ENCODE measurements around the gene FBXO46. TPM values are rescaled to one million over a fixed set of nuclear protein-coding genes. Genes with fewer than 3 reads are reported as not detected.
A peak's percentile ranks its signal among the peaks of the same experiment; 100 is the strongest.

The FBXO46 gene
- total RNA-seq, 1 donor from 2014 or later: 44.7 TPM

DNA sequence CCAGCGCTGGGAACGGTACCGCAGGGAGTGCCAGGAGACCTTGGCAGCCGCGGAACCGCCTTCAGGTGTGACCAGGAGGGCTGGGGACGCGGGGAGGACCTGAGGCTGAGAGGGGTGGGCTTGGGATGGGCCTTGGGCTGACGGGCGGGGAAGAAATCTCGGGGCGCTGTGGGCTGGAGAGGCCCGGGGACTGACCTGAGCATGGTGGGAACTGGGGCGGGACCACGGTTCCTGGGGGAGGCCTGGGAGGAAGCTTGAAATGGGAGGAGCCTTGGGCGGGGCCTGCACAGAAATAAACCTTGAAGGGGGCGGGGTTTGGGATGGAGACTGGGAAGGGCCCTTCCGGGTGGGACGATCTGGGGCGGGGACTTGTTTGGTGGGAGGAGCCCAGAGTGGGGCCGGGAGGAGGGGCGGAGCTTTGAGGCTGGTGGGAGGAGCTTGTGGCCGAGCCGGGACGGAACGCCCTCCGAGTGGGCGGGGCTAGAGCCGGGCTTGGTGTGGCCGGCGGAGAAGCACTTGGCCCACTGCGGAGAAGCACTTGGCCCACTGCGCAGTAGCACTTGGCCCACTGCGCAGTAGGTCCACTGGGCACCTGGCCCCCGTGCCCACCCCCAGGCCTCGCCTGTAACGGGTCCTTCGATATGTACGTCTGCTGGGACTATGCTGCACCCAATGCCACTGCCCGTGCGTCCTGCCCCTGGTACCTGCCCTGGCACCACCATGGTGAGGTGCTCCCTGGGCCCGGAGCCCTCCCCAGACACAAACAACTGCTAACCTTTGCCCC is 59.8 kb downstream of the FBXO46 start:
- Mint-ChIP-seq H3K27ac (no peak overlapping the region), H3K4me1 (ENCODE audit: low read depth) (peaks cover 17% of the 10 kb centered on the region), H3K27me3 (peaks cover 2% of the 10 kb centered on the region), H3K4me3 (ENCODE audit: low read depth) (peak overlapping the region; percentile 59), H3K9me3 (ENCODE audit: low read depth) (no peaks in the 10 kb centered on the region), H3K36me3 (ENCODE audit: insufficient read depth) (peaks cover 3% of the 10 kb centered on the region)
- DNase-seq (ENCODE audit: low spot score, unreplicated experiment): peak; percentile 59
- TF ChIP-seq, protein P1, sequence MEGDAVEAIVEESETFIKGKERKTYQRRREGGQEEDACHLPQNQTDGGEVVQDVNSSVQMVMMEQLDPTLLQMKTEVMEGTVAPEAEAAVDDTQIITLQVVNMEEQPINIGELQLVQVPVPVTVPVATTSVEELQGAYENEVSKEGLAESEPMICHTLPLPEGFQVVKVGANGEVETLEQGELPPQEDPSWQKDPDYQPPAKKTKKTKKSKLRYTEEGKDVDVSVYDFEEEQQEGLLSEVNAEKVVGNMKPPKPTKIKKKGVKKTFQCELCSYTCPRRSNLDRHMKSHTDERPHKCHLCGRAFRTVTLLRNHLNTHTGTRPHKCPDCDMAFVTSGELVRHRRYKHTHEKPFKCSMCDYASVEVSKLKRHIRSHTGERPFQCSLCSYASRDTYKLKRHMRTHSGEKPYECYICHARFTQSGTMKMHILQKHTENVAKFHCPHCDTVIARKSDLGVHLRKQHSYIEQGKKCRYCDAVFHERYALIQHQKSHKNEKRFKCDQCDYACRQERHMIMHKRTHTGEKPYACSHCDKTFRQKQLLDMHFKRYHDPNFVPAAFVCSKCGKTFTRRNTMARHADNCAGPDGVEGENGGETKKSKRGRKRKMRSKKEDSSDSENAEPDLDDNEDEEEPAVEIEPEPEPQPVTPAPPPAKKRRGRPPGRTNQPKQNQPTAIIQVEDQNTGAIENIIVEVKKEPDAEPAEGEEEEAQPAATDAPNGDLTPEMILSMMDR (IDR thresholded peaks at IDR 0.05; ENCODE audit: unreplicated experiment): no peak

- Mint-ChIP-seq H3K4me3 (ENCODE audit: low read depth) (peak overlapping the region; percentile 75), H3K36me3 (ENCODE audit: insufficient read depth) (peaks cover 3% of the 10 kb centered on the region), H3K4me1 (ENCODE audit: low read depth) (peaks cover 19% of the 10 kb centered on the region), H3K27me3 (peaks cover 2% of the 10 kb centered on the region), H3K27ac (peak overlapping the region; percentile 34), H3K9me3 (ENCODE audit: low read depth) (no peaks in the 10 kb centered on the region)
- DNase-seq (ENCODE audit: low spot score, unreplicated experiment): no peak
- TF ChIP-seq, protein P1 (IDR thresholded peaks at IDR 0.05; ENCODE audit: unreplicated experiment): no peak
Observed at GRCh38 chr19:45668342-45668871, 62.3 kb downstream of the FBXO46 start.

GRCh38 chr19:45667620-45668341 is 62.9 kb downstream of the FBXO46 start, which contains the start of gene GIPR:
TSS of gene GIPR (plus strand) at chr19:45668221. CDS start at chr19:45669521, 1,300 bp downstream.
- peak within 1 kb of the TSS; percentile 75 for H3K4me3 Mint-ChIP-seq (ENCODE audit: low read depth)
- H3K9me3 Mint-ChIP-seq (ENCODE audit: low read depth): no peaks in the 10 kb centered on the region
- H3K27ac Mint-ChIP-seq: peak within 1 kb of the TSS; percentile 87
- DNase-seq (ENCODE audit: low spot score, unreplicated experiment): peak; percentile 52
- H3K36me3 Mint-ChIP-seq (ENCODE audit: insufficient read depth): peaks cover 2% of the 10 kb centered on the region
- peaks cover 19% of the 10 kb centered on the region for H3K4me1 Mint-ChIP-seq (ENCODE audit: low read depth)
- peaks cover 2% of the 10 kb centered on the region for H3K27me3 Mint-ChIP-seq
- TF ChIP-seq, protein P1 (IDR thresholded peaks at IDR 0.05; ENCODE audit: unreplicated experiment): no peak

GRCh38 chr19:45664575-45664974 is 66.1 kb downstream of the FBXO46 start:
- no peak overlapping the region for H3K4me3 Mint-ChIP-seq (ENCODE audit: low read depth)
- DNase-seq (ENCODE audit: low spot score, unreplicated experiment): no peak
- no peaks in the 10 kb centered on the region for H3K36me3 Mint-ChIP-seq (ENCODE audit: insufficient read depth)
- peak overlapping the region; percentile 12 for H3K27ac Mint-ChIP-seq
- no peaks in the 10 kb centered on the region for H3K9me3 Mint-ChIP-seq (ENCODE audit: low read depth)
- TF ChIP-seq, protein P1 (IDR thresholded peaks at IDR 0.05; ENCODE audit: unreplicated experiment): no peak
- H3K4me1 Mint-ChIP-seq (ENCODE audit: low read depth): peaks cover 18% of the 10 kb centered on the region
- H3K27me3 Mint-ChIP-seq: no peaks in the 10 kb centered on the region

GRCh38 chr19:45663800-45664199 is 66.9 kb downstream of the FBXO46 start:
- DNase-seq (ENCODE audit: low spot score, unreplicated experiment): no peak
- Mint-ChIP-seq H3K4me1 (ENCODE audit: low read depth) (peaks cover 20% of the 10 kb centered on the region), H3K4me3 (ENCODE audit: low read depth) (no peak overlapping the region), H3K9me3 (ENCODE audit: low read depth) (no peaks in the 10 kb centered on the region), H3K27me3 (no peaks in the 10 kb centered on the region), H3K27ac (no peak overlapping the region), H3K36me3 (ENCODE audit: insufficient read depth) (no peaks in the 10 kb centered on the region)
- TF ChIP-seq, protein P1 (IDR thresholded peaks at IDR 0.05; ENCODE audit: unreplicated experiment): no peak
